BJ (cell line): ENCODE data around the gene VWA5B1. TPM values are rescaled to one million over a fixed set of nuclear protein-coding genes. Genes with fewer than 3 reads are reported as not detected.

Experiments
- CTCF ChIA-PET: fragments of 350-600 bp; formaldehyde crosslinking; extraction: SDS; loops from one replicate; lab custom pipeline; 2021; ENCODE audit warnings: antibody characterized with exemption, inconsistent platforms; lab: Yijun Ruan, JAX
- POLR2A ChIA-PET: fragments of 300-600 bp; sonication (Branson Sonifier 250); formaldehyde crosslinking; extraction: SDS; loops from one replicate; lab custom pipeline; 2021; ENCODE audit warnings: antibody characterized with exemption; lab: Charles Lee
- DNase-seq: peaks from one replicate; pipeline ENCODE4 v3.0.0-alpha.2; 2011; ENCODE audit warnings: low read depth
- H3K27me3 ChIP-seq: 2 replicates; pipeline ENCODE4 v1.6.0; 2011; ENCODE audit warnings: low read length; ENCODE audit not compliant: control insufficient read depth, insufficient read depth
- H3K36me3 ChIP-seq: 2 replicates; pipeline ENCODE4 v1.5.1; 2011; ENCODE audit warnings: low read length; ENCODE audit not compliant: control insufficient read depth, insufficient read depth
- H3K4me3 ChIP-seq: 2 replicates; pipeline ENCODE4 v1.5.1; 2011; ENCODE audit warnings: low read depth, mild to moderate bottlenecking, control low read depth, low read length
- CTCF ChIP-seq: IDR thresholded peaks from 2 replicates; pipeline ENCODE4 v1.5.1; 2011; ENCODE audit warnings: low read depth, mild to moderate bottlenecking, control low read depth, inconsistent platforms, low read length, moderate library complexity; ENCODE audit not compliant: insufficient read depth
- polyA plus RNA-seq: library from polyadenylated mRNA; depleted of rRNA; stranded (reverse); fragments of >200 nt; gene quantifications from 2 replicates; pipeline ENCODE4 v1.2.3, GENCODE V29; 2011

Gene VWA5B1
- polyA plus RNA-seq, 1 experiment, result not detected

GRCh38 chr1:20399606-20400180 is 109.0 kb downstream of the VWA5B1 start:
- ChIA-PET CTCF (interaction anchor here (0.9 to 1.9 kb wide), 5 partner anchors 18 to 94 kb away, joined by 3 to 5 read pairs (median 4); no protein-coding TSS in a partner anchor), POLR2A (no interaction called here)
- Histone ChIP-seq H3K27me3 (peaks cover 15% of the 10 kb centered on the region), H3K4me3 (no peak overlapping the region), H3K36me3 (no peaks in the 10 kb centered on the region)
- no peak for TF ChIP-seq CTCF
- no peak for DNase-seq

DNA sequence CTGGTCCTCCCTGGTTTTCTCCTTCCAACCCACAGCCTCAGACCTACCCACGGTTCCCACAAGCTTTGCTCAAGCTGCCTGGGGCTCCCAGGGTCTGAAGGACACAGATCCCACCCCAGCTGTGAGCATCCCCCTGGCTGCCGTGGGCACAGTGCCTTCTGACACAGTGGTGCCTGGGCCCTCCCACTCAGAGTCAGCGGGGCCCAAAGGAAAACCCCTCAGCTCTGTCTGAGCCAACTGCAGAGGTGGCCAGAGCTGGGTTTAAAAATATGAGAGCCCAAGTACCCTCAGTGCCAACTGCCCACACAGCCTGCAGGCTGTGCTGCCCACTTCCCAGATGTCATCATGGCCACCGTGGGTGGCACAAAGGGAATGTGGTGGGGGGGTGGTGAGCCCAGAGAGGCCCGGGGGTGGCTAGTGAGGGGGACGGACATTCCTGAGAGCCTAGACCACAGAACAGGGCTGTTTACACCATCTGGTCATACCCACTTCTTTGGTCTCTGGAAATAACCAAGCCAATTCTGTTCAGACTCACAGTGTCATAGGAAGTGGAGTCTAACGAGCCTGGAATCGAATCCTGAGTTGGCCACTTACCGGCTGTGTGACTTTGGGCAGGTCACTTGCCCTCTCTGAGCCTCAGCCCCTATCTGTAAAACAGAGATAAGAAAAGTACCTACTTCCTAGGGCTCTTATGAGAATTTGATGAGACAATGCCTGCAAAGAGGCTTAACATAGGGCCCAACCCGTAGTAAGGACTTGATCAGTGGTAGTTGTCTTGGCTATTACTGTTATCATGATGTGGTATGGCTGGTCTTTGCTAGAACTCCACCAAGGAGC is 109.9 kb downstream of the VWA5B1 start:
- no peak for DNase-seq
- Histone ChIP-seq H3K4me3 (no peak overlapping the region), H3K27me3 (peaks cover 17% of the 10 kb centered on the region), H3K36me3 (no peaks in the 10 kb centered on the region)
- ChIA-PET POLR2A (no interaction called here), CTCF (interaction anchor here (0.9 to 1.9 kb wide), 7 partner anchors 13 to 93 kb away, joined by 3 to 5 read pairs (median 3); no protein-coding TSS in a partner anchor)
- no peak for TF ChIP-seq CTCF

DNA sequence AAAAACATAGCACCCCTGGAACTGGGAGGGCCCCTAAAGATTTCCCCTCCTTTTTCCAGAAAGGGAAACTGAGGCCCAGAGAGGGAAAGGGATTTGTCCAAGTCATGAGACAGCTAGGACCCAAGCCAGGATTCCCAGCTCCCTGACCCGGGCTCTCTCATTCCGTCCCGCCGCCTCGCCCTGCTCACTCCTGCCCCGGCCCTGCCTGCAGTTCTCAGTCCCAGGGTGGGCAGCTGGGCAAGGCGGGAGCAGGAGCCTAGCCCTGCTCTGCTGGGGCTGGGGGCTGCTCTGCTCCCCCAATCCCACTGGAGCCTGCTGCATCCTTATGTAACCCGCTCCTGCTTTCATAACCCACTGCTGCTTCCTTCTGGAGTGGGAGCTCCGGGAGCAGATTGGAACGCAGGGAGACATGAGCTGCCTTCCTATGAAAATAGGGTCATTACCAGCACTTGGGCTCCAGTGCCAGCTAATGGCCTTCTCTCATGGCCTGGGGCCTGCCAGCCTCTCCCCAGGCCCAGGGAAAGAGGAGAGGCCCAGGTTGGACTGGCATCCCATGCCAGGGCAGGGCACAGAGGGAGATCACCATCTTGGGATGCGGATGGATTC is 110.8 kb downstream of the VWA5B1 start:
- TF ChIP-seq CTCF, result no peak
- POLR2A ChIA-PET, result no interaction called here
- CTCF ChIA-PET, result interaction anchor here (0.6 to 1.9 kb wide), 5 partner anchors 14 to 485 kb away, joined by 3 to 6 read pairs (median 3); no protein-coding TSS in a partner anchor
- no peak for DNase-seq
- peaks cover 17% of the 10 kb centered on the region for H3K27me3 ChIP-seq
- H3K36me3 ChIP-seq, result no peaks in the 10 kb centered on the region
- no peak overlapping the region for H3K4me3 ChIP-seq

- no peaks in the 10 kb centered on the region for H3K36me3 ChIP-seq
- TF ChIP-seq CTCF, result no peak
- ChIA-PET CTCF (interaction anchor here (1.0 to 1.4 kb wide), 3 partner anchors 10 to 487 kb away, joined by 3 to 5 read pairs (median 3); no protein-coding TSS in a partner anchor), POLR2A (no interaction called here)
- no peak for DNase-seq
- no peak overlapping the region for H3K4me3 ChIP-seq
- H3K27me3 ChIP-seq, result peaks cover 10% of the 10 kb centered on the region
Measured at GRCh38 chr1:20402585-20403422, 112.1 kb downstream of the VWA5B1 start.
